ENCODE results near the gene SLC37A1. TPM values are rescaled to one million over a fixed set of nuclear protein-coding genes. Genes with fewer than 3 reads are reported as not detected.
A peak's percentile ranks its signal among the peaks of the same experiment; 100 is the strongest.

Gene SLC37A1
- total and polyA plus RNA-seq, 8 donors = 8.9 to 26.8 (median 10.5) TPM

GRCh38 chr21:42569732-42570301, 56.2 kb downstream of the SLC37A1 start:
- no peak for ATAC-seq
- DNase-seq = peak in 2 of 4 donors; percentile 30 to 79
- intact Hi-C loops (cut with DNase I) = no loop called here

GRCh38 chr21:42570362-42570761, 56.7 kb downstream of the SLC37A1 start:
- intact Hi-C loops (cut with DNase I) = no loop called here
- TF ChIP-seq CTCF (IDR thresholded peaks at IDR 0.05) = no peak

More at GRCh38 chr21:42569732-42570301, 56.2 kb downstream of the SLC37A1 start:
- H3K4me3 ChIP-seq = no peak overlapping the region
- TF ChIP-seq CTCF (IDR thresholded peaks at IDR 0.05) = no peak
- no peak overlapping the region for H3K27ac ChIP-seq
- no peaks in the 10 kb centered on the region for H3K9me3 ChIP-seq
- peaks cover 0 to 85% of the 10 kb centered on the region in 2 donors for H3K36me3 ChIP-seq
- H3K4me1 ChIP-seq = peaks cover 4 to 8% of the 10 kb centered on the region in 2 donors
- no peaks in the 10 kb centered on the region for H3K27me3 ChIP-seq

GRCh38 chr21:42570841-42571387, 57.3 kb downstream of the SLC37A1 start:
- H3K27ac ChIP-seq = peak overlapping the region in 1 of 2 donors; percentile 18
- TF ChIP-seq CTCF (IDR thresholded peaks at IDR 0.05) = no peak
- no peak for ATAC-seq
- H3K36me3 ChIP-seq = peaks cover 0 to 87% of the 10 kb centered on the region in 2 donors
- peak in 2 of 4 donors; percentile 32 to 65 for DNase-seq
- peaks cover 4 to 8% of the 10 kb centered on the region in 2 donors for H3K4me1 ChIP-seq
- no peak overlapping the region for H3K4me3 ChIP-seq
- intact Hi-C loops (cut with DNase I) = no loop called here
- no peaks in the 10 kb centered on the region for H3K27me3 ChIP-seq
- H3K9me3 ChIP-seq = peaks cover 0 to 2% of the 10 kb centered on the region in 2 donors

More at GRCh38 chr21:42570362-42570761, 56.7 kb downstream of the SLC37A1 start:
- Histone ChIP-seq H3K36me3 (peaks cover 0 to 85% of the 10 kb centered on the region in 2 donors), H3K27me3 (no peaks in the 10 kb centered on the region), H3K9me3 (no peaks in the 10 kb centered on the region), H3K27ac (peak overlapping the region in 1 of 2 donors; percentile 18), H3K4me1 (peaks cover 4 to 8% of the 10 kb centered on the region in 2 donors), H3K4me3 (no peak overlapping the region)
- DNase-seq (peak in 1 of 4 donors; percentile 20), ATAC-seq (no peak)

GRCh38 chr21:42571391-42572150, 57.9 kb downstream of the SLC37A1 start:
- no peak for TF ChIP-seq CTCF (IDR thresholded peaks at IDR 0.05)
- Histone ChIP-seq H3K4me3 (no peak overlapping the region), H3K4me1 (peaks cover 4% of the 10 kb centered on the region in 2 donors), H3K27me3 (no peaks in the 10 kb centered on the region), H3K9me3 (peaks cover 0 to 8% of the 10 kb centered on the region in 2 donors), H3K27ac (no peak overlapping the region), H3K36me3 (peaks cover 0 to 85% of the 10 kb centered on the region in 2 donors)
- intact Hi-C loops (cut with DNase I) = no loop called here
- ATAC-seq = no peak
- DNase-seq = peak in 2 of 4 donors; percentile 20 to 48
